H9 (cell line): ENCODE measurements around the gene ZNF423. TPM values are rescaled to one million over a fixed set of nuclear protein-coding genes. Genes with fewer than 3 reads are reported as not detected.

Source experiments
- DNase-seq: peaks from one replicate; pipeline ENCODE4 v3.0.0-alpha.2; 2017
- H2AFZ ChIP-seq: one replicate; pipeline ENCODE4 v1.6.1; 2013; ENCODE audit warnings: mild to moderate bottlenecking, low read length, control low read depth, moderate library complexity
- H2AK5ac ChIP-seq: 2 replicates; pipeline ENCODE4 v1.6.1; 2013; ENCODE audit warnings: low read length, control low read depth, mixed read lengths; ENCODE audit not compliant: insufficient read length
- H2BK120ac ChIP-seq: one replicate; pipeline ENCODE4 v1.6.1; 2013; ENCODE audit warnings: low read depth, mild to moderate bottlenecking, low read length, control low read depth, inconsistent platforms; ENCODE audit not compliant: poor library complexity, severe bottlenecking
- H2BK12ac ChIP-seq: 2 replicates; pipeline ENCODE4 v1.6.1; 2013; ENCODE audit warnings: low read length, control low read depth, mixed read lengths, low read depth; ENCODE audit not compliant: insufficient read length
- H2BK15ac ChIP-seq: 2 replicates; pipeline ENCODE4 v1.6.1; 2013; ENCODE audit warnings: low read depth, low read length, control low read depth
- H2BK20ac ChIP-seq: one replicate; pipeline ENCODE4 v1.6.1; 2013; ENCODE audit warnings: low read depth, mild to moderate bottlenecking, low read length, control low read depth, inconsistent platforms; ENCODE audit not compliant: poor library complexity, severe bottlenecking
- H2BK5ac ChIP-seq: 2 replicates; pipeline ENCODE4 v1.6.1; 2013; ENCODE audit warnings: low read length, control low read depth, mixed read lengths; ENCODE audit not compliant: insufficient read length
- H3K14ac ChIP-seq: 2 replicates; pipeline ENCODE4 v1.6.1; 2013; ENCODE audit warnings: low read length, control low read depth; ENCODE audit not compliant: insufficient read depth
- H3K18ac ChIP-seq: 2 replicates; pipeline ENCODE4 v1.6.1; 2013; ENCODE audit warnings: low read depth, mild to moderate bottlenecking, mixed read lengths, low read length, control low read depth; ENCODE audit not compliant: insufficient read length
- H3K23ac ChIP-seq: 2 replicates; pipeline ENCODE4 v1.6.1; 2013; ENCODE audit warnings: low read length, control low read depth, mixed read lengths, low read depth; ENCODE audit not compliant: insufficient read length
- H3K23me2 ChIP-seq: 2 replicates; pipeline ENCODE4 v1.6.1; 2013; ENCODE audit warnings: low read depth, mild to moderate bottlenecking, mixed read lengths, low read length, control low read depth; ENCODE audit not compliant: insufficient read length, poor library complexity, severe bottlenecking
- H3K27ac ChIP-seq: 2 replicates; pipeline ENCODE4 v1.5.1; 2013; ENCODE audit warnings: low read length, control low read depth, mixed read lengths, low read depth; ENCODE audit not compliant: insufficient read length
- H3K27me3 ChIP-seq: 2 replicates; pipeline ENCODE4 v1.6.1; 2013; ENCODE audit warnings: low read length, control low read depth, inconsistent platforms; ENCODE audit not compliant: insufficient read depth
- H3K4ac ChIP-seq: 2 replicates; pipeline ENCODE4 v1.6.1; 2013; ENCODE audit warnings: low read depth, mild to moderate bottlenecking, control low read depth, inconsistent platforms, low read length, moderate library complexity
- H3K4me1 ChIP-seq: 2 replicates; pipeline ENCODE4 v1.6.1; 2013; ENCODE audit warnings: low read length, control low read depth, inconsistent platforms; ENCODE audit not compliant: insufficient read depth
- H3K4me2 ChIP-seq: 2 replicates; pipeline ENCODE4 v1.6.1; 2013; ENCODE audit warnings: low read length, control low read depth, mixed read lengths; ENCODE audit not compliant: insufficient read length, insufficient read depth
- H3K56ac ChIP-seq: 2 replicates; pipeline ENCODE4 v1.6.1; 2013; ENCODE audit warnings: low read depth, mild to moderate bottlenecking, mixed read lengths, low read length, control low read depth; ENCODE audit not compliant: insufficient read length
- H3K79me1 ChIP-seq: 2 replicates; pipeline ENCODE4 v1.6.1; 2013; ENCODE audit warnings: low read depth, mild to moderate bottlenecking, moderate library complexity, low read length, control low read depth, inconsistent platforms; ENCODE audit not compliant: insufficient read depth, poor library complexity, severe bottlenecking
- H3K79me2 ChIP-seq: 2 replicates; pipeline ENCODE4 v1.6.1; 2013; ENCODE audit warnings: low read length, control low read depth, inconsistent platforms; ENCODE audit not compliant: insufficient read depth
- H3K9ac ChIP-seq: 2 replicates; pipeline ENCODE4 v1.6.1; 2013; ENCODE audit warnings: low read length, control low read depth, mixed read lengths; ENCODE audit not compliant: insufficient read length; ENCODE audit errors: extremely low read depth
- H3K9me3 ChIP-seq: one replicate; pipeline ENCODE4 v1.6.1; 2013; ENCODE audit warnings: low read depth, low read length, inconsistent platforms; ENCODE audit not compliant: control insufficient read depth
- H3T11ph ChIP-seq: one replicate; pipeline ENCODE4 v1.6.1; 2013; ENCODE audit warnings: mild to moderate bottlenecking, low read length, control low read depth, inconsistent platforms
- H4K20me1 ChIP-seq: one replicate; pipeline ENCODE4 v1.6.1; 2013; ENCODE audit not compliant: control insufficient read depth, insufficient read length, insufficient read depth
- H4K5ac ChIP-seq: 2 replicates; pipeline ENCODE4 v1.6.1; 2013; ENCODE audit warnings: low read depth, mild to moderate bottlenecking, mixed read lengths, low read length, control low read depth; ENCODE audit not compliant: insufficient read length
- H4K8ac ChIP-seq: replicated peaks from 2 replicates; pipeline ENCODE4 v1.6.1; 2013; ENCODE audit warnings: low read length, control low read depth, mixed read lengths, low read depth; ENCODE audit not compliant: insufficient read length
- H4K91ac ChIP-seq: 2 replicates; pipeline ENCODE4 v1.6.1; 2013; ENCODE audit warnings: low read depth, mild to moderate bottlenecking, moderate library complexity, mixed read lengths, low read length, control low read depth; ENCODE audit not compliant: insufficient read length
- H3K27ac Mint-ChIP-seq, 3 experiments: 2 replicates in 2 of 3; 3 replicates in 1 of 3; pipeline ENCODE4 v1.8.0; 2020 to 2021; ENCODE audit warnings: mixed read lengths in 3 of 3, mild to moderate bottlenecking in 1 of 3, moderate library complexity in 1 of 3
- H3K27me3 Mint-ChIP-seq: 2 replicates; pipeline ENCODE4 v1.8.0; 2021; ENCODE audit warnings: low read depth, mild to moderate bottlenecking, moderate library complexity, mixed read lengths
- H3K36me3 Mint-ChIP-seq, 3 experiments: 2 replicates in 2 of 3; 3 replicates in 1 of 3; pipeline ENCODE4 v1.8.0; 2020 to 2021; ENCODE audit warnings: low read depth in 3 of 3, mixed read lengths in 3 of 3; ENCODE audit not compliant: insufficient read depth in 1 of 3
- H3K4me1 Mint-ChIP-seq, 2 experiments: 2 replicates each; pipeline ENCODE4 v1.8.0; 2020; ENCODE audit warnings: mixed read lengths in 2 of 2
- H3K4me3 Mint-ChIP-seq, 2 experiments: 2 replicates in 1 of 2; 3 replicates in 1 of 2; pipeline ENCODE4 v1.8.0; 2020 to 2021; ENCODE audit warnings: mild to moderate bottlenecking in 2 of 2, mixed read lengths in 2 of 2, moderate library complexity in 1 of 2
- H3K9me3 Mint-ChIP-seq, 2 experiments: 2 replicates in 1 of 2; 3 replicates in 1 of 2; pipeline ENCODE4 v1.8.0; 2020; ENCODE audit warnings: mild to moderate bottlenecking in 2 of 2, mixed read lengths in 2 of 2, moderate library complexity in 1 of 2
- WGBS: extraction: QIAGEN DNeasy Blood & Tissue Kit; methylation state at CpG from one replicate; pipeline ENCODE4 v1.1.7; 2013; ENCODE audit warnings: missing lambda C conversion rate, low lambda C conversion rate, mixed read lengths; ENCODE audit not compliant: insufficient read length; ENCODE audit errors: extremely low coverage; 5-methylcytosine and 5-hydroxymethylcytosine counted together
- total RNA-seq: library from RNA; stranded (reverse); gene quantifications from 2 replicates; pipeline ENCODE4 v1.2.1, GENCODE V29; 2021
- TF ChIP-seq, protein P1 (sequence below): fragments of 200-600 bp; sonication (generic); conservative IDR thresholded peaks from 3 replicates; pipeline ENCODE4 v1.8.0; 2021; ENCODE audit warnings: antibody characterized with exemption, mild to moderate bottlenecking

The ZNF423 gene
- total RNA-seq, 1 experiment from 2014 or later = 51.5 TPM

GRCh38 chr16:49832177-49832576 lies 23.7 kb downstream of the ZNF423 start:
- Histone ChIP-seq H3K14ac (no peak overlapping the region), H3K79me1 (peaks cover 21% of the 10 kb centered on the region), H2AFZ (no peak overlapping the region), H3K23ac (no peak overlapping the region), H2BK120ac (no peak overlapping the region), H2BK12ac (no peak overlapping the region), H3K4me2 (no peak overlapping the region), H3K27me3 (no peaks in the 10 kb centered on the region), H2AK5ac (no peak overlapping the region), H3K4ac (no peak overlapping the region), H3T11ph (no peak overlapping the region), H2BK15ac (no peak overlapping the region), H3K4me1 (peaks cover 11% of the 10 kb centered on the region; the same call in 1 of the 2 replicates), H4K5ac (no peak overlapping the region), H3K27ac (no peak overlapping the region), H3K79me2 (peaks cover 25% of the 10 kb centered on the region; the same call in 1 of the 2 replicates), H4K91ac (no peak overlapping the region), H3K9ac (no peak overlapping the region), H3K56ac (no peak overlapping the region), H4K20me1 (peaks cover 3% of the 10 kb centered on the region), H3K9me3 (no peaks in the 10 kb centered on the region), H3K23me2 (no peaks in the 10 kb centered on the region), H3K18ac (no peak overlapping the region), H4K8ac (no peak overlapping the region), H2BK5ac (no peak overlapping the region), H2BK20ac (no peak overlapping the region)
- Mint-ChIP-seq H3K4me3 (no peak overlapping the region), H3K36me3 (peaks cover 0 to 13% (median 3%) of the 10 kb centered on the region in 3 experiments; a peak in 5 of 7 replicates), H3K4me1 (peaks cover 66 to 67% of the 10 kb centered on the region in 2 experiments), H3K27me3 (no peaks in the 10 kb centered on the region), H3K9me3 (no peaks in the 10 kb centered on the region), H3K27ac (no peak overlapping the region)
- WGBS = no CpG with 5 or more reads among the region's 7 CpGs
- TF ChIP-seq, protein P1, sequence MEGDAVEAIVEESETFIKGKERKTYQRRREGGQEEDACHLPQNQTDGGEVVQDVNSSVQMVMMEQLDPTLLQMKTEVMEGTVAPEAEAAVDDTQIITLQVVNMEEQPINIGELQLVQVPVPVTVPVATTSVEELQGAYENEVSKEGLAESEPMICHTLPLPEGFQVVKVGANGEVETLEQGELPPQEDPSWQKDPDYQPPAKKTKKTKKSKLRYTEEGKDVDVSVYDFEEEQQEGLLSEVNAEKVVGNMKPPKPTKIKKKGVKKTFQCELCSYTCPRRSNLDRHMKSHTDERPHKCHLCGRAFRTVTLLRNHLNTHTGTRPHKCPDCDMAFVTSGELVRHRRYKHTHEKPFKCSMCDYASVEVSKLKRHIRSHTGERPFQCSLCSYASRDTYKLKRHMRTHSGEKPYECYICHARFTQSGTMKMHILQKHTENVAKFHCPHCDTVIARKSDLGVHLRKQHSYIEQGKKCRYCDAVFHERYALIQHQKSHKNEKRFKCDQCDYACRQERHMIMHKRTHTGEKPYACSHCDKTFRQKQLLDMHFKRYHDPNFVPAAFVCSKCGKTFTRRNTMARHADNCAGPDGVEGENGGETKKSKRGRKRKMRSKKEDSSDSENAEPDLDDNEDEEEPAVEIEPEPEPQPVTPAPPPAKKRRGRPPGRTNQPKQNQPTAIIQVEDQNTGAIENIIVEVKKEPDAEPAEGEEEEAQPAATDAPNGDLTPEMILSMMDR = no peak
- DNase-seq = no peak
